Epidermal melanocyte (primary cell): Measurements from ENCODE around the gene CBL.
"Not testable (repeated sequence)": the region's sequence is repeated elsewhere in the genome, so short reads cannot be mapped to it uniquely, and the experiment has no call there.

Experiments
- DNase-seq: peaks from one replicate; pipeline ENCODE4 v3.0.0; 2011; ENCODE audit warnings: low spot score; ENCODE audit not compliant: insufficient read length

Gene CBL

DNA sequence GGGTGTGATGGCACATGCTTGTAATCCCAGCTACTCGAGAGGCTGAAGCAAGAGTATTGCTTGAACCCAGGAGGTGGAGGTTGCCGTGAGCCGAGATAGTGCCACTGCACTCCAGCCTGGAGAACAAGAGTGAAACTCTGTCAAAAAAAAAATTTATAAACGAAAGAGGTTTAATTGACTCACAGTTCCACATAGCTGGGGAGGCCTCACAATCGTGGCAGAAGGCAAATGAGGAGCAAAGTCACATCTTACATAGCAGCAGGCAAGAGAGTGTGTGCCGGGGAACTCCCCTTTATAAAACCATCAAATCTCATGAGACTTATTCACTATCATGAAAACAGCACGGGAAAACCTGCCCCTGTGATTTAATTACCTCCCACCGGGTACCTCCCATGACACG is 21.7 kb upstream of the CBL start:
- not testable (repeated sequence) for DNase-seq

DNA sequence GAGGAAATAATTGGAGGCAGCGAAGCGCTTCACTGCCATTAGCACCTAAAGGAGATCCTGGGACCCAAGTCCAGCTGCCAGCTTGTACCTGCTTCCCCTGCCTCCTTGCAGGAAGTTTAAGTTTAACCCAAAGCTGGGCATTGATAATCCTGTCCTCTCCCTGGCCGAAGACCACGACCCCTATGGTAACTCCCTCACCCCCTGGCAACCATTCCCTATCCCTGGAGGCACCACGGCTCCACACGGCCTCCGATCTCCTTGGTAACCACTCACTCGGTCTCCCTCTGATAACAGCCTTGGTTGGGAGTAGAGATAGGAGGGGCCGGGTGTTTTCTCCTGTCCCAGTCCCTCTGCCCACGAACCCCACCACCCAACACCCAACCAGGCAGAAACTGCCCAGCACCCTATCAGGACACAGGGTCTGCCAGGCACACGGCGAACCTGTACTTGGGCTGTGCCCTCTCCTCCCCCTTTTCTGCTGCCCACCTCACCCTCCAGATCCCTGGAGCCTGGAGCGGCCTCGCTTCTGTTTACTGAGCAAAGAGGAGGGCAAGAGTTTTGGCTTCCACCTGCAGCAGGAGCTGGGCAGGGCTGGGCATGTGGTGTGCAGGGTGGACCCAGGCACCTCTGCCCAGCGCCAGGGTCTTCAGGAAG is 20.0 kb upstream of the CBL start:
- no peak for DNase-seq

GRCh38 chr11:119187123-119187892 is 18.8 kb upstream of the CBL start:
- DNase-seq, result no peak

DNA sequence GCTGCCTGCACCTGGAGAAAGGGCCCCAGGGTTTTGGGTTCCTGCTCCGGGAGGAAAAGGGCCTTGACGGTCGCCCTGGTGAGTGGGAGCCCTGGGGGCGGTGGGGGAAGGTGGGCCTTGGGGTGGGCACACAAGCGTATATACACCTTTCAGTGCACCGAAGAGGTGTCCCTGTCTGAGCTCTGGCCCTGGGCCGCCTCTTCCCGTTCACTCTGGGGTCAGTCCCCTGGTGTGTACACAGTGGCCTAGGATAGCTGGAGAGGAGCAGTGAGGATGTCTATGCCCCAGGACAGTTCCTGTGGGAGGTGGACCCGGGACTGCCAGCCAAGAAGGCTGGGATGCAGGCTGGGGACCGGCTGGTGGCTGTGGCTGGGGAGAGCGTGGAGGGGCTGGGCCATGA is 18.1 kb upstream of the CBL start:
- DNase-seq, result no peak

GRCh38 chr11:119188887-119189286 is 17.3 kb upstream of the CBL start:
- DNase-seq, result no peak

- DNase-seq, result no peak
Observed at GRCh38 chr11:119189393-119189792, 16.7 kb upstream of the CBL start.

DNA sequence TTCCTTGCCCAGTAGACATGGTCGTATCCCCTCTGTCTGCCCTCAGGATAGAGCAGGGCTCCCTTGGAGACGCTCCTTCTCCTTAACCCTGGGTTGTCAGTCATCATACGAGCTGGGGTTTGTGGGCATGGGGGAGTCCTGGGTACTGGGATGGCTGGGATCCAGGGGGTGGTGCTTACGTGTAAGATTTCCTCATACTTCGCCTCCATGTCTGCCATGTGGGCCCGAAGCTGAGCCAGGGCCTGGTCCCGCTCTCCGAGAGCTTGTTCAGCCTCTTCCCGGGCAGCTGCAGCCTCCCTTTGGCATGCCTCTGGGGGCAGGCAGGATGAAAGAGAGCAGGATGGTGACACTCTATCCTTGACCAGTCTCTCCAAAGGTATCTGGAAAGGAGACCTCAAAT is 15.6 kb upstream of the CBL start:
- no peak for DNase-seq

DNA sequence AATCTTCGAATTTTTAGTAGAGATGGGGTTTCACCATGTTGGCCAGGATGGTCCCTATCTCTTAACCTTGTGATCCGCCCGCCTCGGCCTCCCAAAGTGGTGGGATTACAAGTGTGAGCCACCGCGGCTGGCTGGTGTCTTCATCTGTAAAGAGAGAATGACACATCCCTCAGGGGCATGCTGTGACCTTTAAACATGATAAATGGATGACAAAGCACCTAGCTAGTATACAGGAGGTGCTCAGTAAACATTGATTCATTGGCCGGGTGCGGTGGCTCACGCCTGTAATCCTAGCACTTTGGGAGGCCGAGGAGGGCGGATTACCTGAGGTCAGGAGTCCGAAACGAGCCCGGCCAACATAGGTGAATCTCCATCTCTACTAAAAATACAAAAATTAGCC is 14.9 kb upstream of the CBL start:
- not testable (repeated sequence) for DNase-seq

DNA sequence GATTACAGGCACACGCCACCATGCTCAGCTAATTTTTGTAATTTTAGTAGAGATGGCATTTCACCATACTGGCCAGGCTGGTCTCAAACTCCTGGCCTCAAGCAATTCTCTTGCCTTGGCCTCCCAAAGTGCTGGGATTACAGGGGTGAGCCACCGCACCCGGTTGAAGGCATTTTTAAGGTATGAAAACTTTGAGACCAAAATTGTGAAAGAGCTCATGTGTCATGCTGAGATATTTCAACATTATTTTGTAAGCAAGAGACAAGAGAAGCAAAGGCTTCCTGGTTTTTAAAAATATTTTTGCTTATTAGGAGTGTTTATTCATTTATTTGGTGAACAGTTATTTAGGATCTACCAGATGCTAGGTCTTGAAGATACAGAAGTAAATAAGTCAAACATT is 14.0 kb upstream of the CBL start:
- DNase-seq, result no peak

DNA sequence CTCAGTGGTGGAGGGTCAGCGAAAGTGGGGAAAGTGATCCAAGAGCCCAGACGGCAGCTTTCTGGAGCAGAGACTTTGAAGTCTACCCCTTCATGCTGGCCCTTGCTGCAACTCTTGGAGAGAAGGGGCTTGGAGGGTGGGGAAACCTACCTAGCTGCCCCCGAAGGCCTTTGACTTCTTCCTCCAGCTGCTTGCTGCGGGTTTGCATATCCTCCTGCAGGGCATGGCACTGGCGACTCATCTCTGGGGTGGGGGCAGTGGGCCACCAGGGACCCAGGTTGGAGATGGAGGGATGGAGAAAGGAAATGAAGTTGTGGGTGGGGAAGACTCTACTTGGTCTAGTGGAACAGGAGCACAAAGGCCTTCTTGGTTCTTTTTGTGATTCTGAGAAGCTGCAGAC is 13.1 kb upstream of the CBL start:
- DNase-seq, result no peak

- DNase-seq, result no peak
Observed at GRCh38 chr11:119193626-119194025, 12.5 kb upstream of the CBL start.

DNA sequence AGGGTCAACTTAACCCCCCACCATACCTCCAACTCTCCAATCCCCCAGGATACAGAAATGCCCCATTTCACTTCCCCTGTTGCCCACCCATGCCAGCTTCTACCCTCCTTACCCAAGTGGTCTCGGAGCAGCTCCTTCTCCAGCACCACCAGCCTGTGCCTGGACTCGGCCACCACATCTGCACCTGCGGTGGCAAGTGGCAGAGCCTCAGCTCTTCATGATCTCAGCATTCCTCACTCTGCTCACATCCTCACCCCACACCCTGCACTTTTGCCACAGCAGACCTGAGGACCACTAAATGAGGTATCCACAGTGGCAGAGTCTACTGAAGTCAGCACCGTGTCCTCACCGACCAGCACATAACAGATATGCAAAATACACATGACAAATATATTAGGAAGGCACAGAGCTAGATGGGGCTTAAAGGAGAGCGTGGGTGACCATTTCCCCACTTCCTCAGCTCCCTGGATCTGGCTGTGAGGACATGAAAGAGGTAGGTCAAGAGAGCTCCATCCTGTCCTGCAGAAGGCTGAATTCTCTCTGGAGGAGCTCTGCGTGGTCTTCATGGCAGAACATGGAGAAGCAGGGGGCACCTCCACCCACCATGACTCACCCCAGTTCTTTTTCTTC is 11.2 kb upstream of the CBL start:
- no peak for DNase-seq

GRCh38 chr11:119195680-119196079 is 10.5 kb upstream of the CBL start:
- peak; percentile 82 for DNase-seq

DNA sequence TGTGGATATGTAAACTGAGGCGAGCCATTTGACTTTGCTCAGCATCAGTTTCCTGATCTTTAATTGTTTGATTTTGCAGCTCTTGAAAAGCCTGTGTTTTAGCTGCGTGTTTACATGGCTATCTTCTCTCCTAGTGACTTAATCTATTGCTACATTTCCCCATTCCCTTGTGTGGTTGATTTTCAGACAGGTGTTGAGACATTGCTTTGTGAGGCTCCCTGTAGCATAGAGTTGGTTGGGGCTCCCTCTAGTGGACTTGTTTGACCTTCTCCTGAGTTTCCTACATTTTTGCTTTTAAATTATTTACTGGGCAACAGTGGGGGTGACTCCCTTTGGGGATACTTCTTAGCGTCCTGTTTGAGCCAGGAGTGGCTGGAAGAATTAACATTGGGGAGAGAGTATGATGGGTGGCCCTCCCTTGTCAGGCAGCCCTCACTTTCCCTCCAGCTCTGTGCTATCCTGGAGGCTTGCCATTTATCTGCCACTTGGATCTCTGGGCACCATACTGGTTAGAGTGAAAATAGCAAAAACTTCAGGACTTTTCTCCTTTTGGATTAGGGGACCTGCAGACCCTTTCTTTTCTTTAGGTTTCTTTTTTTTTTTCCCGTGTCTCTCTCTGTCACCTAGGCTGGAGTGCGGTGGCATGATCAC is 9.2 kb upstream of the CBL start:
- DNase-seq, result peak; percentile 82

- no peak for DNase-seq
Observed at GRCh38 chr11:119198925-119199324, 7.2 kb upstream of the CBL start.

DNA sequence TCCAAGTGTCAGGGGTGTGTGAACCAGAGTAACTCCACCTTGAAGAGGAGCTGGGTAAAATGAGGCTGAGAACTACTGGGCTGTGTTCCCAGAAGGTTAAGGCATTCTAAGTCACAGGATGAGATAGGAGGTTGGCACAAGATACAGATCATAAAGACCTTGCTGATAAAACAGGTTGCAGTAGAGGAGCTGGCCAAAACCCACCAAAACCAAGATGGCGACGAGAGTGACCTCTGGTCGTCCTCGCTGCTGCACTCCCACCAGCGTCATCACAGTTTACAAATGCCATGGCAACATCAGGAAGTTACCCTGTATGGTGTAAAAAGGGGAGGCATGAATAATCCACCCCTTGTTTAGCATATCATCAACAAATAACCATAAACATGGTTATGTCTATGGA is 4.9 kb upstream of the CBL start:
- DNase-seq, result not testable (repeated sequence)

- DNase-seq, result no peak
Observed at GRCh38 chr11:119202554-119202953, 3.6 kb upstream of the CBL start.

DNA sequence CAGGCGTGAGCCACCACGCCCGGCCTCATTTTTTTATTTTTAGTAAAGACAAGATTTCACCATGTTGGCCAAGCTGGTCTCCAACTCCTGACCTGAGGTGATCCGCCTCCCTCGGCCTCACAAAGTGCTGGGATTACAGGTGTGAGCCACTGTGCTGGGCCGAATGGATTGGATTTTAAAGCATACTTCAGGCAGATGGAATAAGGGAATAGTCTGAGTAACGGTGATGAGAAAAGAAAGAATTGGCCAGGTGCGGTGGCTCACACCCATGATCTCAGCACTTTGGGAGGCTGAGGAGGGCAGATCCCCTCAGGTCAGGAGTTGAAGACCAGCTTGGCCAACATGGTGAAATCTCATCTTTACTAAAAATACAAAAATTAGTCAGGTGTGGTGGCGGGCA is 2.1 kb upstream of the CBL start:
- no peak for DNase-seq

GRCh38 chr11:119205080-119205479 is 1.1 kb upstream of the CBL start:
- no peak for DNase-seq

GRCh38 chr11:119206511-119207414 is 624 bp downstream of the CBL start:
- DNase-seq, result no peak

DNA sequence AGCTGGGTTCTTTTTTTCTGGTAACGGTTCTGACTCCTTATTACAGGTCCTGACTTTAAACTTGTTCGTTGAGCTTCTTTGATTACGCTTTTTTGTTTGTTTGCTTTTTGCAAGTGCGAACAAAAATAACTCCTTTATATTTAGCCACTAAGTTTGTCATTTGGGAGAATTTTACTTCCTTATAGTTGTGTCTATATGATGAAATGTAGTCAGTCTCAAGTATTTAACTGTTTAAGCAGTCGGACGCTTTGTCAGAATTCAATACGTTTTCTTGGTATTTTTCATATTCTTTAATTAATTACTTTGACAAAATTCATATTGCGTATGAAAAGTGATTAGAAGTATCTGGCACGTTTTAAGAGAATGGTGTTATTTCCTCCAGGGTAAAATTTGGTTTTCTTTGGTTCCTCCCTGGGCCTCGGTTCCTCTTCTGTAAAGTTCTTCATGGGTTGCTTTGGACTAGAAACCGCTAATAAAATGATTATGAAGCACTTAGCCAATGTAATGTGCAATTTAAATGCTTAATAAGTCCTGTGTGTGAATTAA is 1.3 kb downstream of the CBL start:
- no peak for DNase-seq
